Measurements from ENCODE around the gene S100A2. TPM values are rescaled to one million over a fixed set of nuclear protein-coding genes. Genes with fewer than 3 reads are reported as not detected.

Gene S100A2
- total and polyA plus RNA-seq, 2 donors (not counting 3 experiments of a cell fraction or from before 2014, with no cell fraction given) = 4.0 to 4.3 TPM

DNA sequence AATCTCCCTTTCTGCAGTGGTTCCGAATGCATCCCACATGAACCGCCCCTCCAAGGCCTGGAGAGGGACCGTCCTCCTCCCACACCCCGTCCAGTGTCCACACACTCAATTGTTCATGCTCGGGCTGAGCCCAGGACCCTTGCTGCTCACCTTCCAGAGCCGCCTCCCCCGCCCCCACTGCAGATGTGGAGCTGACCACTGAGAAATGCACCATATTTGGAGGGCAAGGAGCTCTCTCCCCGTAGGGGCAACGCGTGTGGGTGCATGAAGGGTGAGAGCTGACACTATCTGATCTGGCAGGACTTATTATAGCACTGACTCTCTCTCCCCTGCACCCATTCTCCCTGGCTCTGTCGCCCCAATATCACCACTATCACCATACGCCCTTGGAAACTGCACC is 12.5 kb downstream of the S100A2 start:
- intact Hi-C loops (cut with micrococcal nuclease) (no loop called here), dilution Hi-C loops (cut with MboI; ENCODE audit: extremely low pct_ligation_motif_present, low sequenced_read_pairs) (no loop called here)
- no peaks in the 10 kb centered on the region for H3K36me3 ChIP-seq (ENCODE audit: control insufficient read depth in 2 of 2, extremely low read depth in 1 of 2, insufficient read depth in 2 of 2, low read length in 2 of 2)
- H3K27me3 ChIP-seq (ENCODE audit: control insufficient read depth in 2 of 2, insufficient read depth in 2 of 2, low read length in 2 of 2) = no peaks in the 10 kb centered on the region
- no peak overlapping the region for H3K4me2 ChIP-seq (ENCODE audit: insufficient read depth, low read length)
- CTCF ChIA-PET = interaction anchor here (1.0 to 3.3 kb wide), 7 partner anchors 8 to 74 kb away, joined by 3 to 13 read pairs (median 4); partner anchors contain the start of genes S100A13 and S100A6
- DNase-seq (ENCODE audit: low read depth, low spot score) = no peak
- H4K20me1 ChIP-seq (replicated peaks; ENCODE audit: control insufficient read depth, extremely low read depth, insufficient read depth, low read length) = no peaks in the 10 kb centered on the region
- no peak overlapping the region for H3K9ac ChIP-seq (replicated peaks; ENCODE audit: extremely low read depth, insufficient read depth, low read length)
- no peak overlapping the region for H3K4me3 ChIP-seq (replicated peaks in 1 of 3; ENCODE audit: insufficient read depth in 1 of 3, low read depth in 1 of 3, low read length in 3 of 3)
- POLR2A ChIA-PET = no interaction called here
- no peaks in the 10 kb centered on the region for H3K79me2 ChIP-seq (ENCODE audit: control insufficient read depth, insufficient read depth, low read length)
- no peaks in the 10 kb centered on the region for H3K9me1 ChIP-seq (replicated peaks; ENCODE audit: control insufficient read depth, extremely low read depth, insufficient read depth, low read length)
- no peak overlapping the region for H2AFZ ChIP-seq (ENCODE audit: low read depth, low read length)
- TF ChIP-seq GATA2 (IDR thresholded peaks at IDR 0.05; ENCODE audit: insufficient read depth, insufficient read length, low read depth, low read length) (no peak), EZH2 (IDR thresholded peaks at IDR 0.05; ENCODE audit: borderline replicate concordance, low read depth, low read length, severe bottlenecking) (no peak)
- H3K4me1 ChIP-seq (ENCODE audit: control insufficient read depth, extremely low read depth, insufficient read depth, low read length) = peaks cover 20% of the 10 kb centered on the region
- BruUV-seq (replicated peaks) = no TSS peak
- FAIRE-seq = no peak
- no peaks in the 10 kb centered on the region for H3K9me3 ChIP-seq (replicated peaks; ENCODE audit: control insufficient read depth, insufficient read depth, low read length)
- H3K27ac ChIP-seq (ENCODE audit: insufficient read depth, low read depth, low read length) = no peak overlapping the region

- Histone ChIP-seq H3K4me3 (replicated peaks in 1 of 3; ENCODE audit: insufficient read depth in 1 of 3, low read depth in 1 of 3, low read length in 3 of 3) (no peak overlapping the region), H3K9me1 (replicated peaks; ENCODE audit: control insufficient read depth, extremely low read depth, insufficient read depth, low read length) (no peaks in the 10 kb centered on the region), H3K4me1 (ENCODE audit: control insufficient read depth, extremely low read depth, insufficient read depth, low read length) (peaks cover 20% of the 10 kb centered on the region), H2AFZ (ENCODE audit: low read depth, low read length) (no peak overlapping the region), H3K9me3 (replicated peaks; ENCODE audit: control insufficient read depth, insufficient read depth, low read length) (no peaks in the 10 kb centered on the region), H4K20me1 (replicated peaks; ENCODE audit: control insufficient read depth, extremely low read depth, insufficient read depth, low read length) (no peaks in the 10 kb centered on the region), H3K4me2 (ENCODE audit: insufficient read depth, low read length) (no peak overlapping the region), H3K79me2 (ENCODE audit: control insufficient read depth, insufficient read depth, low read length) (no peaks in the 10 kb centered on the region), H3K36me3 (ENCODE audit: control insufficient read depth in 2 of 2, extremely low read depth in 1 of 2, insufficient read depth in 2 of 2, low read length in 2 of 2) (no peaks in the 10 kb centered on the region), H3K27me3 (ENCODE audit: control insufficient read depth in 2 of 2, insufficient read depth in 2 of 2, low read length in 2 of 2) (no peaks in the 10 kb centered on the region), H3K9ac (replicated peaks; ENCODE audit: extremely low read depth, insufficient read depth, low read length) (no peak overlapping the region), H3K27ac (ENCODE audit: insufficient read depth, low read depth, low read length) (no peak overlapping the region)
- no peak for DNase-seq (ENCODE audit: low read depth, low spot score)
- ChIA-PET POLR2A (no interaction called here), CTCF (interaction anchor here (0.7 to 3.3 kb wide), 6 partner anchors 8 to 42 kb away, joined by 3 to 13 read pairs (median 4); partner anchors contain the start of gene S100A6)
- intact Hi-C loops (cut with micrococcal nuclease) (no loop called here), dilution Hi-C loops (cut with MboI; ENCODE audit: extremely low pct_ligation_motif_present, low sequenced_read_pairs) (no loop called here)
- no TSS peak for BruUV-seq (replicated peaks)
- no peak for FAIRE-seq
- TF ChIP-seq EZH2 (IDR thresholded peaks at IDR 0.05; ENCODE audit: borderline replicate concordance, low read depth, low read length, severe bottlenecking) (no peak), POLR2AphosphoS5 (IDR thresholded peaks at IDR 0.05; ENCODE audit: insufficient read depth, low read depth, low read length) (no peak)
Measured at GRCh38 chr1:153552335-153552734, 13.3 kb downstream of the S100A2 start.
